HCT116 (cell line): Measurements from ENCODE around the gene FGF10. TPM values are rescaled to one million over a fixed set of nuclear protein-coding genes. Genes with fewer than 3 reads are reported as not detected.

Experiments used
- ATAC-seq: fragments of 200-7000 bp; cut with Tn5 transposase; 2 replicates; pipeline ENCODE4 v1.9.1; 2020; ENCODE audit warnings: mild to moderate bottlenecking, moderate library complexity
- BruUV-seq: library from RNA; stranded (reverse); fragments of 400-500 nt; replicated peaks from 2 replicates; lab custom pipeline; 2021; lab: Mats Ljungman, UMichigan
- CTCF ChIA-PET: fragments of 300-600 bp; sonication (Branson Sonifier 250); formaldehyde crosslinking; loops from one replicate; lab custom pipeline; 2021; ENCODE audit warnings: antibody characterized with exemption; lab: Charles Lee
- POLR2A ChIA-PET: fragments of 300-600, 350-600 bp; sonication (Branson Sonifier 250); formaldehyde crosslinking; loops from one replicate; lab custom pipeline; 2021; ENCODE audit warnings: antibody characterized with exemption; lab: Charles Lee
- RAD21 ChIA-PET, 2 experiments: fragments of 300-600 bp; sonication (Branson Sonifier 250); formaldehyde crosslinking; loops; one replicate each; lab custom pipeline; 2023; ENCODE audit warnings: low total read pairs in 2 of 2; ENCODE audit not compliant: uncharacterized antibody in 2 of 2, unreplicated experiment in 2 of 2, low non-redundant PET in 1 of 2; lab: Charles Lee
- DNase-seq: peaks from one replicate; pipeline ENCODE4 v3.0.0-alpha.2; 2010; ENCODE audit warnings: low read depth, low spot score
- H2AFZ ChIP-seq: fragments of 200-600 bp; shearing (Covaris generic), sonication (generic); 2 replicates; pipeline ENCODE4 v1.6.1; 2017; ENCODE audit warnings: low read depth, mixed run types, mixed read lengths, antibody characterized with exemption, low read length; ENCODE audit not compliant: poor library complexity, severe bottlenecking
- H3K27ac ChIP-seq: 2 replicates; pipeline ENCODE4 v1.5.1; 2012; ENCODE audit warnings: low read depth, low read length
- H3K27me3 ChIP-seq: fragments of 200-600 bp; sonication (generic); 2 replicates; pipeline ENCODE4 v1.6.1; 2016; ENCODE audit warnings: mixed run types, low read length, mixed read lengths; ENCODE audit not compliant: insufficient read depth
- H3K36me3 ChIP-seq, 2 experiments: fragments of 200-500 bp in 1 of 2; fragments of 200-600 bp in 1 of 2; sonication (Bioruptor generic) in 1 of 2; sonication (generic) in 1 of 2; 2 replicates each; pipeline versions ENCODE4 v1.5.1 to v1.6.1; 2014 to 2016; ENCODE audit warnings: low read length in 2 of 2, inconsistent platforms in 1 of 2, mixed read lengths in 1 of 2, mixed run types in 1 of 2; ENCODE audit not compliant: insufficient read depth in 2 of 2, control insufficient read depth in 1 of 2
- H3K4me1 ChIP-seq, 2 experiments: fragments of 200-600 bp in 1 of 2; sonication (generic) in 1 of 2; 2 replicates each; pipeline versions ENCODE4 v1.5.1 to v1.6.1; 2012 to 2017; ENCODE audit warnings: low read length in 2 of 2, inconsistent platforms in 1 of 2, mild to moderate bottlenecking in 1 of 2, mixed read lengths in 1 of 2, mixed run types in 1 of 2, moderate library complexity in 1 of 2; ENCODE audit not compliant: insufficient read depth in 2 of 2, control insufficient read depth in 1 of 2
- H3K4me2 ChIP-seq: fragments of 200-600 bp; sonication (generic); 2 replicates; pipeline ENCODE4 v1.6.1; 2017; ENCODE audit warnings: mixed run types, low read length, mixed read lengths
- H3K4me3 ChIP-seq, 2 experiments: fragments of 200-600 bp in 1 of 2; sonication (generic) in 1 of 2; replicated peaks in 1 of 2; 2 replicates each; pipeline ENCODE4 v1.5.1; 2011 to 2016; ENCODE audit warnings: low read length in 2 of 2, control low read depth in 1 of 2, low read depth in 1 of 2, mild to moderate bottlenecking in 1 of 2, mixed read lengths in 1 of 2, mixed run types in 1 of 2
- H3K79me2 ChIP-seq: fragments of 200-600 bp; sonication (generic); 2 replicates; pipeline ENCODE4 v1.6.1; 2017; ENCODE audit warnings: mild to moderate bottlenecking, mixed run types, low read length, moderate library complexity, mixed read lengths; ENCODE audit not compliant: insufficient read depth
- H3K9ac ChIP-seq: fragments of 200-600 bp; sonication (generic); 2 replicates; pipeline ENCODE4 v1.6.1; 2016; ENCODE audit warnings: low read length, mixed read lengths
- H3K9me2 ChIP-seq: fragments of 200-600 bp; sonication (generic), shearing (Covaris generic); 2 replicates; pipeline ENCODE4 v1.6.1; 2017; ENCODE audit warnings: mixed run types, mild to moderate bottlenecking, moderate library complexity; ENCODE audit not compliant: insufficient read depth
- H3K9me3 ChIP-seq, 2 experiments: fragments of 200-500 bp in 1 of 2; fragments of 200-600 bp in 1 of 2; sonication (Bioruptor generic) in 1 of 2; sonication (generic) in 1 of 2; 2 replicates each; pipeline ENCODE4 v1.6.1; 2014 to 2017; ENCODE audit warnings: low read length in 2 of 2, mixed read lengths in 2 of 2, inconsistent platforms in 1 of 2, low read depth in 1 of 2, mild to moderate bottlenecking in 1 of 2, mixed run types in 1 of 2, moderate library complexity in 1 of 2; ENCODE audit not compliant: control insufficient read depth in 1 of 2, insufficient read depth in 1 of 2
- H4K20me1 ChIP-seq: fragments of 200-600 bp; sonication (generic), shearing (Covaris generic); 2 replicates; pipeline ENCODE4 v1.6.1; 2017; ENCODE audit warnings: mixed run types, mild to moderate bottlenecking, moderate library complexity; ENCODE audit not compliant: insufficient read depth
- CBX3 ChIP-seq: IDR thresholded peaks from 2 replicates; pipeline ENCODE4 v1.6.1; 2012; ENCODE audit warnings: low read depth
- CTCF ChIP-seq, 3 experiments: fragments of 200-600 bp in 1 of 3; sonication (generic) in 1 of 3; IDR thresholded peaks in 2 of 3; conservative IDR thresholded peaks in 1 of 3; 2 replicates each; pipeline ENCODE4 v1.5.1; 2012 to 2017; ENCODE audit warnings: low read depth in 2 of 3, low read length in 2 of 3, antibody characterized with exemption in 1 of 3, borderline replicate concordance in 1 of 3, control low read depth in 1 of 3, mild to moderate bottlenecking in 1 of 3, mixed read lengths in 1 of 3, mixed run types in 1 of 3, moderate library complexity in 1 of 3; ENCODE audit not compliant: insufficient read depth in 1 of 3
- ELF1 ChIP-seq: IDR thresholded peaks from 2 replicates; pipeline ENCODE4 v1.6.1; 2012; ENCODE audit warnings: low read depth, borderline replicate concordance
- EZH2phosphoT487 ChIP-seq: fragments of 200-600 bp; IDR thresholded peaks from 2 replicates; pipeline ENCODE4 v1.6.1; 2018; ENCODE audit warnings: antibody characterized with exemption, borderline replicate concordance
- POLR2A ChIP-seq: IDR thresholded peaks from 2 replicates; pipeline ENCODE4 v1.7.0; 2011; ENCODE audit warnings: borderline replicate concordance; ENCODE audit not compliant: insufficient read depth, insufficient read length; ENCODE audit errors: extremely low read depth
- SRF ChIP-seq: IDR thresholded peaks from 2 replicates; pipeline ENCODE4 v1.6.1; 2012; ENCODE audit warnings: low read depth
- TCF7L2 ChIP-seq: IDR thresholded peaks from 2 replicates; pipeline ENCODE4 v1.7.0; 2011; ENCODE audit warnings: borderline replicate concordance, inconsistent platforms; ENCODE audit not compliant: insufficient read depth, insufficient read length; ENCODE audit errors: extremely low read depth
- ZFX ChIP-seq: fragments of 450-650 bp; IDR thresholded peaks from 2 replicates; pipeline ENCODE4 v1.6.1; 2017
- ZNF274 ChIP-seq: fragments of 200-500 bp; sonication (Bioruptor generic); IDR thresholded peaks from 2 replicates; pipeline ENCODE4 v1.6.1; 2014; ENCODE audit warnings: mild to moderate bottlenecking, low read depth, low read length, inconsistent platforms
- intact Hi-C: fragments of 100-400 bp; cut with micrococcal nuclease; formaldehyde crosslinking; loops from 2 replicates; pipeline ENCODE4 v1.10.0; 2022
- total RNA-seq: library from RNA; stranded (reverse); gene quantifications from one replicate; pipeline ENCODE4 v1.2.1, GENCODE V29; 2021; ENCODE audit not compliant: unreplicated experiment

FGF10 gene
- total RNA-seq, 1 experiment from 2014 or later = not detected

- no TSS peak for BruUV-seq
- H2AFZ ChIP-seq = no peak overlapping the region
- H3K4me3 ChIP-seq = no peak overlapping the region
- H3K4me2 ChIP-seq = no peak overlapping the region
- no peaks in the 10 kb centered on the region for H3K79me2 ChIP-seq
- no peak for DNase-seq
- RAD21 ChIA-PET = no interaction called here
- no peaks in the 10 kb centered on the region for H3K9me3 ChIP-seq
- CTCF ChIA-PET = no interaction called here
- H3K27me3 ChIP-seq = no peaks in the 10 kb centered on the region
- intact Hi-C loops = no loop called here
- no peaks in the 10 kb centered on the region for H3K4me1 ChIP-seq
- POLR2A ChIA-PET = no interaction called here
- ATAC-seq = no peak
- no peak overlapping the region for H3K27ac ChIP-seq
- no peak for TF ChIP-seq POLR2A
- no peak for TF ChIP-seq ZNF274
- TF ChIP-seq SRF = no peak
- no peak for TF ChIP-seq TCF7L2
- no peak for TF ChIP-seq CBX3
- TF ChIP-seq CTCF (IDR thresholded peaks at IDR 0.05 in 2 of 3, conservative IDR thresholded peaks at IDR 0.05 in 1 of 3; ENCODE audit: borderline replicate concordance in 1 of 3, insufficient read depth in 1 of 3, low read depth in 2 of 3, low read length in 2 of 3) = no peak
- TF ChIP-seq ELF1 = no peak
- H3K36me3 ChIP-seq = no peaks in the 10 kb centered on the region
- H4K20me1 ChIP-seq = no peaks in the 10 kb centered on the region
- H3K9me2 ChIP-seq = no peaks in the 10 kb centered on the region
- H3K9ac ChIP-seq = no peak overlapping the region
Observed at GRCh38 chr5:44401611-44402010, 12.4 kb upstream of the FGF10 start.

GRCh38 chr5:44398382-44398781 is 9.2 kb upstream of the FGF10 start:
- Histone ChIP-seq H3K9ac (no peak overlapping the region), H3K27me3 (no peaks in the 10 kb centered on the region), H3K4me2 (no peak overlapping the region), H3K9me2 (no peaks in the 10 kb centered on the region), H3K79me2 (no peaks in the 10 kb centered on the region), H2AFZ (no peak overlapping the region), H3K4me3 (no peak overlapping the region), H3K9me3 (no peaks in the 10 kb centered on the region), H4K20me1 (no peaks in the 10 kb centered on the region), H3K4me1 (no peaks in the 10 kb centered on the region)
- CTCF ChIA-PET = interaction anchor here (1.3 kb wide), 1 partner anchor 16 kb away, joined by 3 read pairs; no protein-coding TSS in a partner anchor
- ATAC-seq (no peak), DNase-seq (no peak)
- intact Hi-C loops = no loop called here
- RAD21 ChIA-PET = no interaction called here
- POLR2A ChIA-PET = no interaction called here
- TF ChIP-seq ELF1 (no peak), CTCF (IDR thresholded peaks at IDR 0.05 in 2 of 3, conservative IDR thresholded peaks at IDR 0.05 in 1 of 3; ENCODE audit: borderline replicate concordance in 1 of 3, insufficient read depth in 1 of 3, low read depth in 2 of 3, low read length in 2 of 3) (no peak), EZH2phosphoT487 (no peak), ZFX (no peak)
- TF ChIP-seq, all 23 proteins: peak for 0
- no peaks in the 10 kb centered on the region for H3K36me3 ChIP-seq
- BruUV-seq = no TSS peak
- H3K27ac ChIP-seq = no peak overlapping the region
